NK-92 (cell line): ENCODE data around the gene RUFY1.
"Not testable (repeated sequence)": the region's sequence is repeated elsewhere in the genome, so short reads cannot be mapped to it uniquely, and the experiment has no call there.

ENCODE experiments used
- DNase-seq: peaks from one replicate; lab custom pipeline; 2025; ENCODE audit not compliant: unreplicated experiment; lab: John Stamatoyannopoulos, UW

The RUFY1 gene

DNA sequence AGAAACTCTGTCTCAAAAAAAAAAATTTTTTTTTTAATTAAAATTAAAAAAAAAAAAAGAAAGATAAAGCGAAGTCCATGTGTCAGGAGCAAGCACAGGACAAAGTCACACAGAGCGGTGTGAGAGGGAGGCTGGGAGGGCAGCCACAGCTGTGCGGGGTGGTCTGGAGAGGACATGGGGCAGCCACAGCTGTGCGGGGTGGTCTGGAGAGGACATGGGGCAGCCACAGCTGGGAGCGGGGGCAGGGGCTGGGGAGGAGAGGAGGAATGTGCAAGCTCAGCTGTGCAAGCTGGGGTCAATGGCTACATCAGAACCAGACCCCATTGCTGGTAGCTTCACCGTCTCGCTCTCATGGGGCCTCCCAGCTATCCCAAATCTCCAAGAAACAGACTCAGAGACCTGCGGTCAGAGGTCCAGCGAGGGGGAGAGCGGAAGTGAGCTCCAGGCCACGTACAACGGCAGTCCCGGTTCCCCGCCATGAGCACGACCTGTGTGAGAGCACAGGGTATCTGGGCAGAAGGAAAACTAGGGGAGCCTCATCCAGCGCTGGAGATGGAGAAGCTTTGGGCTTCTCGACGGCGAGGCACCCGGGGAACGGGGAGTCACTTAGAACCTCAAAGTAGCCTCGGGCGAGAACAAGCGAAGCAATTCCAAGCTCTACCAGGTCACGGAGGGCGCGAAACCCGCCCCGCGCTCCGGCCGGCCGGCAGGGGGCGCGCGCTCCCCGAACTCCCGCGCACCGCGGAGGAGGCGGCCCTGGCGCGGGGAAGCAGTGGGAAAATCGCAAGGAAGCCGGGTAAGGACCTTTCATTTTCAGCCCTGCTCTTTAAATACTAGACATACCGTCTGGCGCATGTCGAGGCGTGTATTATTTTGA, 107.2 kb downstream of the RUFY1 start:
- DNase-seq: not testable (repeated sequence)

DNA sequence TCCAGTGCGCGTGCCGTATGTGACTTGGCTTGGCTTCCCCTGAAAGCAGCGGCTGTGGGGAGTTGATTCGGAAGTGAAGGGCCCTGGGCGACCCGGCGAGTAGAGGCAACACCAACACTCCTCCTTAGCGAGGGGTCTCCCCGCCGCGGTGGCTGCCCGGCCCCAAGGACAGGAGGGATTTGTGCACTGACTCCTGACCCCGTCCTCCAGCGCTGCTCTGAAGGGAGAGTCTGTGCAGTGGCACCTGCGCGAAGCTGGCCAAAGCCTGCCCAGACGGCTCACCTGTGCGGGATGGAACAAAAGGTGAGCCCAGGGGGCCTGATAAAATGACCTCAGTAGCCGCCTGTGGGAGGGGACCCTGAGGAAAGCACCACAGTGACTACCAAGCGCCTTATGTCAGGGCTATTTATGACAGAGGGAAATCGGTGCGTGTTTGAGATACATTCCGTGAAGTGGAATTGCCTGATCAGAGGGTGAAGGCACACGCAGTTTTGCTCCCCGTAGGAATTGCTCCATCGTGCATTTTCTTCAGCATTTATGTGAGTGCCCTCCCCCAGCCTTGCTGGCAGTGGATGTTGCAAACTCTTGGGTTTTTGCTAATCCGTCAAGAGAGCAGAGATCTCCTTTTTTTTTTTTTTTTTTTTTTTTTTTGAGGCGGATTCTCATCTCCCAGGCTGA, 108.0 kb downstream of the RUFY1 start:
- DNase-seq: not testable (repeated sequence)
